Stimulated activated naive CD4-positive, alpha-beta T cell treated with Interleukin-2 at 50 U/mL for 16 hours (primary cell): Measurements from ENCODE around the gene TMTC4.
A peak's percentile ranks its signal among the peaks of the same experiment; 100 is the strongest.
"Not testable (repeated sequence)": the region's sequence is repeated elsewhere in the genome, so short reads cannot be mapped to it uniquely, and the experiment has no call there.

ENCODE experiments used
- DNase-seq: peaks from one replicate; lab custom pipeline; 2025; lab: John Stamatoyannopoulos, UW

The TMTC4 gene

GRCh38 chr13:100588331-100589177, 86.0 kb downstream of the TMTC4 start, which contains the start of gene GGACT:
GGACT (minus strand) TSS chr13:100588789; CDS start chr13:100532591, 56,198 bp downstream.
- peak; percentile 68 for DNase-seq

GRCh38 chr13:100584896-100585295, 89.7 kb downstream of the TMTC4 start:
- no peak for DNase-seq

GRCh38 chr13:100581504-100581903, 93.1 kb downstream of the TMTC4 start:
- no peak for DNase-seq

- no peak for DNase-seq
These were observed 93.6 kb downstream of the TMTC4 start for GRCh38 chr13:100581030-100581429.

- no peak for DNase-seq
These were observed 94.5 kb downstream of the TMTC4 start for GRCh38 chr13:100580045-100580444.

- not testable (repeated sequence) for DNase-seq
These were observed 97.4 kb downstream of the TMTC4 start for GRCh38 chr13:100577239-100577638.

GRCh38 chr13:100573121-100573520, 101.5 kb downstream of the TMTC4 start:
- peak; percentile 62 for DNase-seq

GRCh38 chr13:100566543-100566942, 108.1 kb downstream of the TMTC4 start:
- no peak for DNase-seq

GRCh38 chr13:100565286-100565685, 109.3 kb downstream of the TMTC4 start:
- no peak for DNase-seq

GRCh38 chr13:100564444-100565223, 110.0 kb downstream of the TMTC4 start:
- no peak for DNase-seq

- DNase-seq, result no peak
These were observed 110.8 kb downstream of the TMTC4 start for GRCh38 chr13:100563779-100564178.

- no peak for DNase-seq
These were observed 112.9 kb downstream of the TMTC4 start for GRCh38 chr13:100561599-100562204.

- DNase-seq, result no peak
These were observed 113.5 kb downstream of the TMTC4 start for GRCh38 chr13:100561158-100561499.

GRCh38 chr13:100560498-100561157, 114.0 kb downstream of the TMTC4 start:
- DNase-seq, result no peak

- no peak for DNase-seq
These were observed 114.7 kb downstream of the TMTC4 start for GRCh38 chr13:100559886-100560285.
